Measurements from ENCODE around the gene GIGYF1.

GIGYF1 gene

DNA sequence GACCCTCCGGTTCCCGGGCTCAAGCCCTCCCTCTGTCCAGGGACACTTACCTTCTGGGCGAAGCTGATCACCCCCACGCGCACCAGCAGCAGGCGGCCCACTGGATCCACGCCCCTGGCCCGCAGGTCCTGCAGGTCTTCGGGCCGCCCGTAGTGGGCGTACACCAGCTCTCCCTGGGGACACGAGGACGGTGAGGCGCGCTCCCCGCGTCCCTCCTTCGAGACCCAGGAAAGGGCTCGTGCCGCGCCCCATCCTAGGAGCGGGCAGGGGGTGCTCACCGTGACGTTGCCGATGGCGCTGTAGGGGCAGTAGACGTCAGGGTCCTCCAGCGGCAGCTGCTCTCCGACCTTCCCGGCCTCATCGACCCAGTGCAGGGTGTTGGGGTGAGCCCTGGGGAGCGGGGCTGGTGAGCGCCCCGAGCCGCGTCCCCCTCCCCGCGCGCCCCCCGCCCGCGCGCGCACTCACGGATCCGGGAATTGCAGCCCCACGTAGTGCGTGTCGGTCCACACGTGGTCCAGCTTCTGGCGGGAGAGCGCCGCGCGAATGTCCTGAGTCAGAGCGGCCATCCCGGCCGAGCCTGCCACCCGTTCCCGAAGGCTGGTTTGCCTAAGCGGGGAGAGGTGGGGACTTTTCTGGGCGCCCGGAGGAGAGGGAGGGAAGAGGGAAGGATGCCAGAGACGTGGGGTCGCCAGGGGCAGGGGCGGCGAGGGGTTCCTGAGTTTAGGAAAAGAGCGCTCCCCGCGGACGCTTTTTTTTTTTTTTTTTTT lies 60.9 kb downstream of the GIGYF1 start:
- peak; percentile 50 to 52 for DNase-seq (ENCODE audit: low read depth in 2 of 2)

DNA sequence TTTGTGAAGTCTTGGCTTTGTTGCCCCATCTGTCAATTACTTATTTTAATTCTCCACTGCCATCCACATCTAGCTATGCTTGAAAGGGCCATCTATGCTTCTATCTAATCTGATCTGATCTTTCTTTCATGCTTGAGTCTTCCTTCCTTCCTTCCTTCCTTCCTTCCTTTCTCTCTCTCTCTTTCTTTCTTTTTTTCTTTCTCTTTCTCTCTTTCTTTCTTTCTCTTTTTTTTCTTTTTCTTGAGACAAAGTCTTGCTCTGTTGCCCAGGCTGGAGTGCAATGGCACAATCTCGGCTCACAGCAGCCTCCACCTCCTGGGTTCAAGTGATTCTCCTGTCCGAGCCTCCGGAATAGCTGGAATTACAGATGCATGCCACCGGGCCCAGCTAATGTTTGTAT lies 64.0 kb downstream of the GIGYF1 start:
- no peak for DNase-seq (ENCODE audit: low read depth in 2 of 2)

All from stimulated activated CD8-positive, alpha-beta memory T cell treated with anti-CD3 and anti-CD28 coated beads, Interleukin-2, amount 100 ng/mL, for 48 hours (primary cell).